ENCODE data around the gene ATRNL1. TPM values are rescaled to one million over a fixed set of nuclear protein-coding genes. Genes with fewer than 3 reads are reported as not detected.

ATRNL1 gene
- total RNA-seq, 2 donors from 2014 or later, result 0.37 to 2.9 TPM

DNA sequence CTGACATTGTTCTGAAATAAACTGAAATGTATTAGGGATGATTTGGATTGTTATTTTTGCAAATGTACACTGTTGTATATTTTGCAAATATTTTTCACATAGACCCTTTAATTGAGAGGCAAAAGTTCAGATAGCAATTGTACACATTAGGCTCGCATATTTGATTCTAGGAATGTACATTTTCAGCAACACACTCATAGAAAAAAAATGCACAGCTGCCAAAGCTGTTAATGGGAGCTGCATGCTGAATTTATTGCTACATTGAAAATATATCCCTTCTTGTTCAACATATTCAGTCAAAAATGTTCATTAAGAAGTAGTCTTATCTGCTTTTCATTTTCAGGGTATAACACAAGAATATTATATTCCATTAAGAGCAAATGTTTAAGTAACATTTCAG, 512.9 kb downstream of the ATRNL1 start:
- intact Hi-C loops (cut with DNase I), result no loop called here
- Histone ChIP-seq H3K27me3 (no peaks in the 10 kb centered on the region), H3K9ac (ENCODE audit: low read depth in 2 of 2, low read length in 2 of 2) (no peak overlapping the region), H3K4me1 (no peaks in the 10 kb centered on the region), H3K27ac (no peak overlapping the region), H3K36me3 (no peaks in the 10 kb centered on the region), H3K9me3 (no peaks in the 10 kb centered on the region), H3K4me3 (no peak overlapping the region)
- DNase-seq, result no peak
- TF ChIP-seq, protein P1, sequence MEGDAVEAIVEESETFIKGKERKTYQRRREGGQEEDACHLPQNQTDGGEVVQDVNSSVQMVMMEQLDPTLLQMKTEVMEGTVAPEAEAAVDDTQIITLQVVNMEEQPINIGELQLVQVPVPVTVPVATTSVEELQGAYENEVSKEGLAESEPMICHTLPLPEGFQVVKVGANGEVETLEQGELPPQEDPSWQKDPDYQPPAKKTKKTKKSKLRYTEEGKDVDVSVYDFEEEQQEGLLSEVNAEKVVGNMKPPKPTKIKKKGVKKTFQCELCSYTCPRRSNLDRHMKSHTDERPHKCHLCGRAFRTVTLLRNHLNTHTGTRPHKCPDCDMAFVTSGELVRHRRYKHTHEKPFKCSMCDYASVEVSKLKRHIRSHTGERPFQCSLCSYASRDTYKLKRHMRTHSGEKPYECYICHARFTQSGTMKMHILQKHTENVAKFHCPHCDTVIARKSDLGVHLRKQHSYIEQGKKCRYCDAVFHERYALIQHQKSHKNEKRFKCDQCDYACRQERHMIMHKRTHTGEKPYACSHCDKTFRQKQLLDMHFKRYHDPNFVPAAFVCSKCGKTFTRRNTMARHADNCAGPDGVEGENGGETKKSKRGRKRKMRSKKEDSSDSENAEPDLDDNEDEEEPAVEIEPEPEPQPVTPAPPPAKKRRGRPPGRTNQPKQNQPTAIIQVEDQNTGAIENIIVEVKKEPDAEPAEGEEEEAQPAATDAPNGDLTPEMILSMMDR (IDR thresholded peaks at IDR 0.05), result no peak

DNA sequence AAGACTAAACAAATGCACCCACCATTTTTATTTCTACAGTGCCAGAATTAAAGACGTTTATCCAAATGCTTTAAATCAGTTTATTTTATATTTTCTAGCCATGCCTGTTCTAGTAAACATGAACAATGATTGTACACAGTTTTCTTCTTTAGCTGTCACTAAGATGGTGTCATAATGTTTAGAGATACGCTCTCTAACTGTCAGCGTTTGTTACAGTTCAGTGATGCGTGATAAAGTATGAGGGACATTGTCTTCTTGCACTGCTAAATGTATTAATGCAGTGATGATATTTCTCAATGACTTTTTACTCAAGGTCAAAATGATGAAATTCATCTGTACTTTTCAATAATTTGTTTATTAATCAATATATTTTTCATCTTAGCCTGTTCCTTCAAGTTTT, 513.6 kb downstream of the ATRNL1 start:
- TF ChIP-seq, protein P1 (IDR thresholded peaks at IDR 0.05), result no peak
- H3K4me3 ChIP-seq, result no peak overlapping the region
- H3K9me3 ChIP-seq, result no peaks in the 10 kb centered on the region
- intact Hi-C loops (cut with DNase I), result no loop called here
- no peak overlapping the region for H3K27ac ChIP-seq
- H3K36me3 ChIP-seq, result no peaks in the 10 kb centered on the region
- no peaks in the 10 kb centered on the region for H3K4me1 ChIP-seq
- no peak for DNase-seq
- H3K27me3 ChIP-seq, result no peaks in the 10 kb centered on the region
- no peak overlapping the region for H3K9ac ChIP-seq (ENCODE audit: low read depth in 2 of 2, low read length in 2 of 2)

DNA sequence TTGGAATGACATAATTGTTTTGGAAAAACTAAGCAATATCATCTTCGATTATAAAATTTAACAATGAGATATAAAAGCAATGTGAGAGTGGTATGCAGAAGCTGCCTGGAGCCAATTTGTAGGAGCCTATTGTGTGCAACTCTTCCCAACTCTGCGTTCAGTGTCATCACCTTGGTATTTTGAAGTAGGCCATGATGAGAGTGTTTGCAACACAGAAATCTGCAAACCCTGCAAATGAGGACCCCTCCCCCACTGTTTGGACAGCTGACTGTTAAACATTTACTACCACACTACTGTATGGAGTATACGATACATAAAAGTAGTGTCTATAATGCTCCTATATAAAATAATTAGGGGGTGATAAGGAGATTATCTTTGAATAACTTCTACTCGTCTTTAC, 531.3 kb downstream of the ATRNL1 start:
- no peaks in the 10 kb centered on the region for H3K36me3 ChIP-seq
- H3K27ac ChIP-seq, result no peak overlapping the region
- no peak overlapping the region for H3K9ac ChIP-seq (ENCODE audit: low read depth in 2 of 2, low read length in 2 of 2)
- H3K9me3 ChIP-seq, result no peaks in the 10 kb centered on the region
- no peak overlapping the region for H3K4me3 ChIP-seq
- TF ChIP-seq, protein P1 (IDR thresholded peaks at IDR 0.05), result no peak
- no peaks in the 10 kb centered on the region for H3K4me1 ChIP-seq
- no peaks in the 10 kb centered on the region for H3K27me3 ChIP-seq
- no peak for DNase-seq
- intact Hi-C loops (cut with DNase I), result no loop called here

DNA sequence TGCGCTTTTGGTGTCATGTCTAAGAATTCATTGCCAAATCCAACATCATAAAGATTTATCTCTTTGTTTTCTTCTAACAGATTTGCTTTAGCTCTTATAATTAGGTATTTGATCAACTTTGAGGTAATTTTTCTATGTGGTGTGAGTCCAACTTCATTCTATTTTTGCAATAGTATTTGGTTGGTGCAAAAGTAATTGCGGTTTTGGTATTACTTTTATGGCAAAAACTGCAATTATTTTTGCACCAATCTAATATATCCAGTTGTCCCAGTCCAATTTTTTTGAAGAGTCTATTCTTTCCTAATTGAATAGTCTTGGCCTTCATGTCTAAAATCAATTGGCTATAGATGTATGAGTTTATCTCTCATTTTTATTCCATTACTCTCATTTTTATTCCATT, 535.5 kb downstream of the ATRNL1 start:
- Histone ChIP-seq H3K4me1 (no peaks in the 10 kb centered on the region), H3K4me3 (no peak overlapping the region), H3K27me3 (no peaks in the 10 kb centered on the region), H3K27ac (no peak overlapping the region), H3K9ac (ENCODE audit: low read depth in 2 of 2, low read length in 2 of 2) (no peak overlapping the region), H3K36me3 (no peaks in the 10 kb centered on the region), H3K9me3 (no peaks in the 10 kb centered on the region)
- intact Hi-C loops (cut with DNase I), result no loop called here
- DNase-seq, result no peak
- TF ChIP-seq, protein P1 (IDR thresholded peaks at IDR 0.05), result no peak

DNA sequence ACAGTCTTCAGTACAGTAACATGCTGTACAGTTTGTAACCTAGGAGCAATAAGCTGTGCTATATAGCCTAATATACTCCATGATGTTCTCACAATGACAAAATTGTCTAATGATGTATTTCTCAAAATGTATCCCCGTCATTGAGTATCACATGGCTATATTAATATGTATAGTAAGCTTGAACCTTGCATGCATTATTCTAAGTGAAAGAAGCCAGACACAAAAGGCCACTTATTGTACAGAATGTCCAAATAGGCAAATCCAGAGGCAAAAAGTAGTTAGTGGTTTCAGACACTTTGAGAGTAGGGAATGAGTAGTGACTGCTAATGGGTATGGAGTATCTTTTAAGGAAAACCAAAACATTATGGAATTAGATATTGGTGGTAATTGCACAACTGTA, 545.1 kb downstream of the ATRNL1 start:
- DNase-seq, result no peak
- no peak overlapping the region for H3K4me3 ChIP-seq
- TF ChIP-seq, protein P1 (IDR thresholded peaks at IDR 0.05), result no peak
- H3K4me1 ChIP-seq, result no peaks in the 10 kb centered on the region
- no peak overlapping the region for H3K27ac ChIP-seq
- H3K36me3 ChIP-seq, result no peaks in the 10 kb centered on the region
- intact Hi-C loops (cut with DNase I), result no loop called here
- no peaks in the 10 kb centered on the region for H3K27me3 ChIP-seq
- H3K9ac ChIP-seq (ENCODE audit: low read depth in 2 of 2, low read length in 2 of 2), result no peak overlapping the region
- no peaks in the 10 kb centered on the region for H3K9me3 ChIP-seq

DNA sequence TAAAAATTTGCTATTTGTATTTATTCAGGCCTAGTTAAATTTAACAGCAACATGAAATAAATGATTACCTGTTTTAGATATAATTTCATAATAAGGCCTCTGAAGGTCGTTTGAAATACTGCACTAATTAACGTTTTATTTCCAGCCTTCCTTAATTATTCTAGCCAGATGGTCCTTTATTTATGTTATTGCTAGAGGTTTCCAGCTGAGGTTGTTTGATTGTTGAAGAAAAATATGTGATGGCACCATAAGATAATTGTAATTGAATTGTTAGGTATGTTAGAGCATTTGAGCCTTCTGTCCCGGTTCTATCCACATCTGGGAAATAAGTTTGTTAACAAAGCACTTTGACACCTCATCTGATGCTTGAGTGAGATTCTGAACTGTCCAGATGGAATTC, 556.1 kb downstream of the ATRNL1 start:
- TF ChIP-seq, protein P1 (IDR thresholded peaks at IDR 0.05), result no peak
- Histone ChIP-seq H3K36me3 (no peaks in the 10 kb centered on the region), H3K9ac (ENCODE audit: low read depth in 2 of 2, low read length in 2 of 2) (no peak overlapping the region), H3K27me3 (no peaks in the 10 kb centered on the region), H3K27ac (no peak overlapping the region), H3K4me3 (no peak overlapping the region), H3K4me1 (no peaks in the 10 kb centered on the region), H3K9me3 (no peaks in the 10 kb centered on the region)
- intact Hi-C loops (cut with DNase I), result no loop called here
- no peak for DNase-seq

Data from colonic mucosa (tissue), 4 donors.